ENCODE data around the gene SLC9A8. TPM values are rescaled to one million over a fixed set of nuclear protein-coding genes. Genes with fewer than 3 reads are reported as not detected.

The SLC9A8 gene
- total and polyA plus RNA-seq, 3 experiments from 2014 or later: 7.7 to 12.0 (median 11.5) TPM

- Histone ChIP-seq H3K9me3 (ENCODE audit: low read length) (no peaks in the 10 kb centered on the region), H3K4me3 (ENCODE audit: low read length) (no peak overlapping the region), H3K27me3 (ENCODE audit: insufficient read depth, low read length, poor library complexity, severe bottlenecking) (no peaks in the 10 kb centered on the region), H3K36me3 (ENCODE audit: insufficient read depth, low read length) (peaks cover 9% of the 10 kb centered on the region), H3K27ac (ENCODE audit: low read depth, low read length) (no peak overlapping the region), H3K4me1 (ENCODE audit: insufficient read depth, low read length) (no peaks in the 10 kb centered on the region)
- ChIA-PET CTCF (no interaction called here), POLR2A (no interaction called here)
- H3K36me3 Mint-ChIP-seq: peaks cover 4 to 41% (median 18%) of the 10 kb centered on the region in 3 donors
- no peaks in the 10 kb centered on the region for H3K9me3 Mint-ChIP-seq
- no peak overlapping the region for H3K4me3 Mint-ChIP-seq
- H3K4me1 Mint-ChIP-seq: peaks cover 0 to 5% (median 0%) of the 10 kb centered on the region in 3 donors
- H3K27ac Mint-ChIP-seq: no peak overlapping the region
- H3K27me3 Mint-ChIP-seq: peaks cover 0 to 1% of the 10 kb centered on the region in 2 donors
- peak in 1 of 5 donors; percentile 30 for DNase-seq
Measured at GRCh38 chr20:49901588-49901987, 89.0 kb downstream of the SLC9A8 start.

GRCh38 chr20:49904440-49905214, 92.0 kb downstream of the SLC9A8 start:
- ChIA-PET CTCF (interaction anchor here (0.6 to 1.6 kb wide), 2 partner anchors 9 to 162 kb away, joined by 3 to 6 read pairs; no protein-coding TSS in a partner anchor), POLR2A (no interaction called here)
- no peaks in the 10 kb centered on the region for H3K9me3 ChIP-seq (ENCODE audit: low read length)
- H3K27ac Mint-ChIP-seq: peak overlapping the region in 1 of 8 donors; percentile 74
- peaks cover 10% of the 10 kb centered on the region for H3K36me3 ChIP-seq (ENCODE audit: insufficient read depth, low read length)
- H3K4me1 ChIP-seq (ENCODE audit: insufficient read depth, low read length): no peaks in the 10 kb centered on the region
- DNase-seq: peak in 1 of 5 donors; percentile 29
- peaks cover 0 to 1% of the 10 kb centered on the region in 2 donors for H3K27me3 Mint-ChIP-seq
- H3K27ac ChIP-seq (ENCODE audit: low read depth, low read length): no peak overlapping the region
- no peak overlapping the region for H3K4me3 ChIP-seq (ENCODE audit: low read length)
- H3K27me3 ChIP-seq (ENCODE audit: insufficient read depth, low read length, poor library complexity, severe bottlenecking): no peaks in the 10 kb centered on the region
- H3K36me3 Mint-ChIP-seq: peaks cover 4 to 69% (median 16%) of the 10 kb centered on the region in 3 donors
- no peaks in the 10 kb centered on the region for H3K9me3 Mint-ChIP-seq
- H3K4me3 Mint-ChIP-seq: peak overlapping the region in 1 of 7 donors; percentile 5
- H3K4me1 Mint-ChIP-seq: peaks cover 0 to 5% (median 2%) of the 10 kb centered on the region in 3 donors

GRCh38 chr20:49905415-49906091, 92.9 kb downstream of the SLC9A8 start:
- POLR2A ChIA-PET: no interaction called here
- peaks cover 10% of the 10 kb centered on the region for H3K36me3 ChIP-seq (ENCODE audit: insufficient read depth, low read length)

DNA sequence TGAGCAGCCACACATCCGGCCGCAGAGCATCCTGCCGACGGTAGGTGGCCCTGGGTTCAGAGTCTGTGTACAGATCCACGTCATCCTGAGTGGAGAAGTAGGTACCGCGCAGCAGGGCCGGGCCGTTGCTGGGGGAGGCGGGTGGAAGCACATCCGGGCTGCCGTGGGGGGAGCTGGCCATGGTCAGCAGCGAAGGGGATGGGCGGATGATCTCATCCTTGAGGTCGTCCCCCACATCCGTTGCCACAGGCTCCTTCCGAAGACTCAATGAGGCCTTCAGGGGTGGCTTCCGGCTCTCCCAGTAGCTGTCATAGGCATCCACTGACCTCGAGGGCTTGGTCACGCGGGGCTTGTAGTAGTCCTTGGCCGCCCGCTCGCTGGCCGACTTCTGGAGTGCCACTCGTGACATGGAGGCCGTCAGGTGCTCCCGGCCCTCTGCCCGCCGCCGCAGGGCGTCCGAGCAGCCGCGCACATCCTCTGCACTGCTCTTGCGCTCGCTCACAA, 93.5 kb downstream of the SLC9A8 start:
- Mint-ChIP-seq H3K36me3 (peaks cover 4 to 80% (median 16%) of the 10 kb centered on the region in 3 donors), H3K4me1 (peaks cover 5 to 15% (median 7%) of the 10 kb centered on the region in 3 donors), H3K27ac (peak overlapping the region in 2 of 8 donors; percentile 77 to 81), H3K4me3 (peak overlapping the region in 1 of 7 donors; percentile 37), H3K9me3 (no peaks in the 10 kb centered on the region), H3K27me3 (peaks cover 0 to 1% of the 10 kb centered on the region in 2 donors)
- ChIA-PET CTCF (interaction anchor here (1.2 kb wide), 1 partner anchor 10 kb away, joined by 4 read pairs; no protein-coding TSS in a partner anchor), POLR2A (no interaction called here)
- H3K27me3 ChIP-seq (ENCODE audit: insufficient read depth, low read length, poor library complexity, severe bottlenecking): no peaks in the 10 kb centered on the region
- no peaks in the 10 kb centered on the region for H3K9me3 ChIP-seq (ENCODE audit: low read length)
- H3K27ac ChIP-seq (ENCODE audit: low read depth, low read length): no peak overlapping the region
- no peak for DNase-seq
- H3K4me1 ChIP-seq (ENCODE audit: insufficient read depth, low read length): no peaks in the 10 kb centered on the region
- H3K4me3 ChIP-seq (ENCODE audit: low read length): no peak overlapping the region
- peaks cover 10% of the 10 kb centered on the region for H3K36me3 ChIP-seq (ENCODE audit: insufficient read depth, low read length)

More at GRCh38 chr20:49905415-49906091, 92.9 kb downstream of the SLC9A8 start:
- Histone ChIP-seq H3K4me1 (ENCODE audit: insufficient read depth, low read length) (no peaks in the 10 kb centered on the region), H3K27ac (ENCODE audit: low read depth, low read length) (no peak overlapping the region), H3K4me3 (ENCODE audit: low read length) (no peak overlapping the region), H3K27me3 (ENCODE audit: insufficient read depth, low read length, poor library complexity, severe bottlenecking) (no peaks in the 10 kb centered on the region), H3K9me3 (ENCODE audit: low read length) (no peaks in the 10 kb centered on the region)
- H3K4me3 Mint-ChIP-seq: peak overlapping the region in 2 of 7 donors; percentile 18 to 37
- peaks cover 1 to 9% (median 5%) of the 10 kb centered on the region in 3 donors for H3K4me1 Mint-ChIP-seq
- CTCF ChIA-PET: interaction anchor here (1.6 kb wide), 1 partner anchor 8 kb away, joined by 6 read pairs; no protein-coding TSS in a partner anchor
- peaks cover 0 to 1% of the 10 kb centered on the region in 2 donors for H3K27me3 Mint-ChIP-seq
- H3K36me3 Mint-ChIP-seq: peaks cover 4 to 76% (median 16%) of the 10 kb centered on the region in 3 donors
- H3K9me3 Mint-ChIP-seq: no peaks in the 10 kb centered on the region
- peak in 1 of 5 donors; percentile 47 for DNase-seq
- peak overlapping the region in 4 of 8 donors; percentile 43 to 81 (median 60) for H3K27ac Mint-ChIP-seq

- Mint-ChIP-seq H3K4me1 (peaks cover 5 to 17% (median 8%) of the 10 kb centered on the region in 3 donors), H3K36me3 (peaks cover 4 to 81% (median 16%) of the 10 kb centered on the region in 3 donors), H3K4me3 (no peak overlapping the region), H3K9me3 (no peaks in the 10 kb centered on the region), H3K27me3 (peaks cover 0 to 1% of the 10 kb centered on the region in 2 donors), H3K27ac (no peak overlapping the region)
- Histone ChIP-seq H3K27ac (ENCODE audit: low read depth, low read length) (no peak overlapping the region), H3K4me3 (ENCODE audit: low read length) (no peak overlapping the region), H3K27me3 (ENCODE audit: insufficient read depth, low read length, poor library complexity, severe bottlenecking) (no peaks in the 10 kb centered on the region), H3K4me1 (ENCODE audit: insufficient read depth, low read length) (no peaks in the 10 kb centered on the region), H3K36me3 (ENCODE audit: insufficient read depth, low read length) (peaks cover 10% of the 10 kb centered on the region), H3K9me3 (ENCODE audit: low read length) (no peaks in the 10 kb centered on the region)
- ChIA-PET POLR2A (no interaction called here), CTCF (interaction anchor here (1.2 kb wide), 1 partner anchor 10 kb away, joined by 4 read pairs; no protein-coding TSS in a partner anchor)
- DNase-seq: peak in 1 of 5 donors; percentile 38
Measured at GRCh38 chr20:49906615-49907154, 94.1 kb downstream of the SLC9A8 start.

DNA sequence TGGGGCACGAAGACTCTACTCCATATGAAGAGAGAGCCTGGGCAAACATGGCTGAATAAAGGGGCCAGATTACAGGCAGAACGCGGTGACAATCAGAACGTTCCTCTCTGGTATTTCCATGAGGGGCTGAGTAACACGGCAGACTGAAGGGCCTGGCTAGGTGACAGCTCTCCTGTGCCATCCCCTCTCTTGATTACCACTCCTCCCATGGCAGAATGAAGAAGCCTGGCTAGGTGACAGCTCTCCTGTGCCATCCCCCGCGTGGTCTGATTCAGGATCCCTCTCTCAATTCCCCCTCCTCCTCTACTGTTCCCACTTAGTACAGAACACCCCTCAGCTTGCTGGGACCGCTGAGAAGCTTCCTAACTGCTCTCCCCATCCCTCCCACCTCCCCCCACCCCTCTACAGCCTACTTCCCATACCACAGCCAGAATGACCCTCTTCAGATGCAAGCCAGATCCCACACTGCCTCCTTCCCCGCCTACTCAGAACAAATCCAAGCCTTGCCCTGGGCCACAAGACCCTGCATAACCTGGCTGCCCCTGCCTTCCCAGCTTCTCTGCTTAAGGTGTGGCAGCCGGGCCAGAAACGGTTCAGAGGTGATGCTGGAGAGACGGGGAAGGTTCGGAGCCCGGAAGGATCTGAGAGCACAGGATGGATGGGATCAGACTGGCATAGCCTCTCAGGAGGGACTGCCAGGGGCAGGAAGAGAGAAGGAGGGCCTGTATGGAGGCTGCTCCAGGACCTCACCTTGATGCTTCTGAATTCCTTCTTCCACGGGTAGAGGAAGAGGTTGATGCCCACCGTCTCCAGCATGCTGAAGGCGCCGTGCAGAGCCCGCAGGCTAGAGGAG, 95.0 kb downstream of the SLC9A8 start:
- Histone ChIP-seq H3K27me3 (ENCODE audit: insufficient read depth, low read length, poor library complexity, severe bottlenecking) (no peaks in the 10 kb centered on the region), H3K4me1 (ENCODE audit: insufficient read depth, low read length) (peaks cover 2% of the 10 kb centered on the region), H3K4me3 (ENCODE audit: low read length) (no peak overlapping the region), H3K9me3 (ENCODE audit: low read length) (no peaks in the 10 kb centered on the region), H3K27ac (ENCODE audit: low read depth, low read length) (no peak overlapping the region), H3K36me3 (ENCODE audit: insufficient read depth, low read length) (peaks cover 10% of the 10 kb centered on the region)
- Mint-ChIP-seq H3K9me3 (no peaks in the 10 kb centered on the region), H3K4me1 (peaks cover 7 to 24% (median 12%) of the 10 kb centered on the region in 3 donors), H3K27ac (peak overlapping the region in 2 of 8 donors; percentile 36 to 65), H3K36me3 (peaks cover 4 to 78% (median 18%) of the 10 kb centered on the region in 3 donors), H3K4me3 (no peak overlapping the region), H3K27me3 (peaks cover 0 to 1% of the 10 kb centered on the region in 2 donors)
- POLR2A ChIA-PET: no interaction called here
- CTCF ChIA-PET: interaction anchor here (1.2 kb wide), 1 partner anchor 9 kb away, joined by 4 read pairs; no protein-coding TSS in a partner anchor
- DNase-seq: peak in 1 of 5 donors; percentile 28

- H3K27me3 ChIP-seq (ENCODE audit: insufficient read depth, low read length, poor library complexity, severe bottlenecking): no peaks in the 10 kb centered on the region
- no peak overlapping the region for H3K4me3 ChIP-seq (ENCODE audit: low read length)
- Mint-ChIP-seq H3K4me1 (peaks cover 8 to 30% (median 17%) of the 10 kb centered on the region in 3 donors), H3K27ac (peak overlapping the region in 2 of 8 donors; percentile 36 to 65), H3K36me3 (peaks cover 4 to 75% (median 18%) of the 10 kb centered on the region in 3 donors), H3K4me3 (no peak overlapping the region), H3K27me3 (peaks cover 0 to 1% of the 10 kb centered on the region in 2 donors), H3K9me3 (no peaks in the 10 kb centered on the region)
- no peak overlapping the region for H3K27ac ChIP-seq (ENCODE audit: low read depth, low read length)
- peaks cover 10% of the 10 kb centered on the region for H3K36me3 ChIP-seq (ENCODE audit: insufficient read depth, low read length)
- ChIA-PET POLR2A (no interaction called here), CTCF (no interaction called here)
- no peaks in the 10 kb centered on the region for H3K9me3 ChIP-seq (ENCODE audit: low read length)
- DNase-seq: peak in 1 of 5 donors; percentile 12
- peaks cover 8% of the 10 kb centered on the region for H3K4me1 ChIP-seq (ENCODE audit: insufficient read depth, low read length)
Measured at GRCh38 chr20:49908258-49908565, 95.6 kb downstream of the SLC9A8 start.

Data from CD8-positive, alpha-beta memory T cell (primary cell).